Measurements from ENCODE around the gene KCND2.

DNA sequence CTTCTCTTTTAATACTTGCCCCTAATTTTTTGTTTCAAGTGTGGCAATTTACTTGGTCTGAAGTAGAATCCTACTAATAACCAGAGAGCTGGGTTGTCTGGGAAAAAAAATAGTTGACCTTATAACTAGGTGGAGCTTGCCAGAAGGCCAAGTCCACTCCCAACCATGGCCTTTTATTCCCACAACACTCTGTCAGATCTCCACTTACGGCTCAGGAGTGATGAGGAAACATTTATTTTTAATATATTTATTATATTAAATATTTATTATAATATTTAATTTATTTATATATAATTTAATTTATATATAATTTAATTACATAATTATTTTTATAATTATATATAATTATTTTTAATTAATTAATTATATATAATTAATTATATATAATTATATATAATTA, 526.2 kb downstream of the KCND2 start:
- no peak for TF ChIP-seq TAF1 (IDR thresholded peaks at IDR 0.05; ENCODE audit: low read depth, low read length)
- no peak for TF ChIP-seq YY1 (IDR thresholded peaks at IDR 0.05; ENCODE audit: low read depth, low read length)
- TF ChIP-seq EP300 (IDR thresholded peaks at IDR 0.05; ENCODE audit: borderline replicate concordance in 1 of 2, low read depth in 2 of 2, low read length in 2 of 2): no peak
- TF ChIP-seq, protein P1, sequence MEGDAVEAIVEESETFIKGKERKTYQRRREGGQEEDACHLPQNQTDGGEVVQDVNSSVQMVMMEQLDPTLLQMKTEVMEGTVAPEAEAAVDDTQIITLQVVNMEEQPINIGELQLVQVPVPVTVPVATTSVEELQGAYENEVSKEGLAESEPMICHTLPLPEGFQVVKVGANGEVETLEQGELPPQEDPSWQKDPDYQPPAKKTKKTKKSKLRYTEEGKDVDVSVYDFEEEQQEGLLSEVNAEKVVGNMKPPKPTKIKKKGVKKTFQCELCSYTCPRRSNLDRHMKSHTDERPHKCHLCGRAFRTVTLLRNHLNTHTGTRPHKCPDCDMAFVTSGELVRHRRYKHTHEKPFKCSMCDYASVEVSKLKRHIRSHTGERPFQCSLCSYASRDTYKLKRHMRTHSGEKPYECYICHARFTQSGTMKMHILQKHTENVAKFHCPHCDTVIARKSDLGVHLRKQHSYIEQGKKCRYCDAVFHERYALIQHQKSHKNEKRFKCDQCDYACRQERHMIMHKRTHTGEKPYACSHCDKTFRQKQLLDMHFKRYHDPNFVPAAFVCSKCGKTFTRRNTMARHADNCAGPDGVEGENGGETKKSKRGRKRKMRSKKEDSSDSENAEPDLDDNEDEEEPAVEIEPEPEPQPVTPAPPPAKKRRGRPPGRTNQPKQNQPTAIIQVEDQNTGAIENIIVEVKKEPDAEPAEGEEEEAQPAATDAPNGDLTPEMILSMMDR (IDR thresholded peaks at IDR 0.05; ENCODE audit: control extremely low read depth in 1 of 3, insufficient read depth in 1 of 3, low read depth in 1 of 3, low read length in 3 of 3): no peak
